Osteoblast (primary cell): Measurements from ENCODE around the gene RER1. TPM values are rescaled to one million over a fixed set of nuclear protein-coding genes. Genes with fewer than 3 reads are reported as not detected.

Experiments
- DNase-seq: peaks from one replicate; pipeline ENCODE4 v3.0.0; 2011; ENCODE audit warnings: low spot score, mixed read lengths; ENCODE audit not compliant: insufficient read length; ENCODE audit errors: missing footprints
- H2AFZ ChIP-seq: 2 replicates; pipeline ENCODE4 v1.6.0; 2011; ENCODE audit warnings: mild to moderate bottlenecking, low read length
- H3K27ac ChIP-seq: 2 replicates; pipeline ENCODE4 v1.5.1; 2011; ENCODE audit warnings: mild to moderate bottlenecking, low read depth, low read length, moderate library complexity
- H3K27me3 ChIP-seq: 2 replicates; pipeline ENCODE4 v1.6.0; 2012; ENCODE audit warnings: mild to moderate bottlenecking, control low read depth, inconsistent platforms, low read length, moderate library complexity; ENCODE audit not compliant: insufficient read depth
- H3K36me3 ChIP-seq: 2 replicates; pipeline ENCODE4 v1.5.1; 2011; ENCODE audit warnings: mild to moderate bottlenecking, low read length, control low read depth, moderate library complexity; ENCODE audit not compliant: insufficient read depth
- H3K4me1 ChIP-seq: 2 replicates; pipeline ENCODE4 v1.5.1; 2011; ENCODE audit warnings: mild to moderate bottlenecking, low read length, control low read depth, moderate library complexity; ENCODE audit not compliant: insufficient read depth
- H3K4me2 ChIP-seq: 2 replicates; pipeline ENCODE4 v1.6.0; 2011; ENCODE audit warnings: mild to moderate bottlenecking, low read length; ENCODE audit not compliant: insufficient read depth
- H3K4me3 ChIP-seq: fragments of 200-600 bp; sonication (generic); 3 replicates; pipeline ENCODE4 v1.5.1; 2012; ENCODE audit warnings: mild to moderate bottlenecking, low read length, inconsistent platforms; ENCODE audit not compliant: insufficient read depth
- H3K79me2 ChIP-seq: 2 replicates; pipeline ENCODE4 v1.6.0; 2012; ENCODE audit warnings: mild to moderate bottlenecking, low read length, control low read depth, inconsistent platforms; ENCODE audit not compliant: insufficient read depth
- H3K9me3 ChIP-seq: 2 replicates; pipeline ENCODE4 v1.5.1; 2011; ENCODE audit warnings: low read depth, low read length, control low read depth
- H4K20me1 ChIP-seq: 2 replicates; pipeline ENCODE4 v1.6.0; 2012; ENCODE audit warnings: mild to moderate bottlenecking, low read length, control low read depth; ENCODE audit not compliant: insufficient read depth
- total RNA-seq: library from RNA; depleted of rRNA; stranded (reverse); fragments of >200 nt; gene quantifications from 2 replicates; pipeline ENCODE4 v1.2.3, GENCODE V29; 2012
- TF ChIP-seq, protein P1 (sequence below): IDR thresholded peaks from 2 replicates; pipeline ENCODE4 v1.5.1; 2011; ENCODE audit warnings: mild to moderate bottlenecking, low read depth, low read length, moderate library complexity; ENCODE audit errors: extremely low read depth

Gene RER1
- total RNA-seq, 1 donor, result 95.2 TPM

- H3K27me3 ChIP-seq, result peaks cover 25% of the 10 kb centered on the region
- H4K20me1 ChIP-seq, result no peaks in the 10 kb centered on the region
- H3K4me1 ChIP-seq, result no peaks in the 10 kb centered on the region
- no peaks in the 10 kb centered on the region for H3K36me3 ChIP-seq
- H3K4me3 ChIP-seq, result no peak overlapping the region
- no peak overlapping the region for H3K27ac ChIP-seq
- no peak for DNase-seq
- TF ChIP-seq, protein P1, sequence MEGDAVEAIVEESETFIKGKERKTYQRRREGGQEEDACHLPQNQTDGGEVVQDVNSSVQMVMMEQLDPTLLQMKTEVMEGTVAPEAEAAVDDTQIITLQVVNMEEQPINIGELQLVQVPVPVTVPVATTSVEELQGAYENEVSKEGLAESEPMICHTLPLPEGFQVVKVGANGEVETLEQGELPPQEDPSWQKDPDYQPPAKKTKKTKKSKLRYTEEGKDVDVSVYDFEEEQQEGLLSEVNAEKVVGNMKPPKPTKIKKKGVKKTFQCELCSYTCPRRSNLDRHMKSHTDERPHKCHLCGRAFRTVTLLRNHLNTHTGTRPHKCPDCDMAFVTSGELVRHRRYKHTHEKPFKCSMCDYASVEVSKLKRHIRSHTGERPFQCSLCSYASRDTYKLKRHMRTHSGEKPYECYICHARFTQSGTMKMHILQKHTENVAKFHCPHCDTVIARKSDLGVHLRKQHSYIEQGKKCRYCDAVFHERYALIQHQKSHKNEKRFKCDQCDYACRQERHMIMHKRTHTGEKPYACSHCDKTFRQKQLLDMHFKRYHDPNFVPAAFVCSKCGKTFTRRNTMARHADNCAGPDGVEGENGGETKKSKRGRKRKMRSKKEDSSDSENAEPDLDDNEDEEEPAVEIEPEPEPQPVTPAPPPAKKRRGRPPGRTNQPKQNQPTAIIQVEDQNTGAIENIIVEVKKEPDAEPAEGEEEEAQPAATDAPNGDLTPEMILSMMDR, result no peak
- no peaks in the 10 kb centered on the region for H3K79me2 ChIP-seq
- H2AFZ ChIP-seq, result no peak overlapping the region
- no peaks in the 10 kb centered on the region for H3K9me3 ChIP-seq
- no peak overlapping the region for H3K4me2 ChIP-seq
These were observed 39.9 kb downstream of the RER1 start for GRCh38 chr1:2431518-2431917.

DNA sequence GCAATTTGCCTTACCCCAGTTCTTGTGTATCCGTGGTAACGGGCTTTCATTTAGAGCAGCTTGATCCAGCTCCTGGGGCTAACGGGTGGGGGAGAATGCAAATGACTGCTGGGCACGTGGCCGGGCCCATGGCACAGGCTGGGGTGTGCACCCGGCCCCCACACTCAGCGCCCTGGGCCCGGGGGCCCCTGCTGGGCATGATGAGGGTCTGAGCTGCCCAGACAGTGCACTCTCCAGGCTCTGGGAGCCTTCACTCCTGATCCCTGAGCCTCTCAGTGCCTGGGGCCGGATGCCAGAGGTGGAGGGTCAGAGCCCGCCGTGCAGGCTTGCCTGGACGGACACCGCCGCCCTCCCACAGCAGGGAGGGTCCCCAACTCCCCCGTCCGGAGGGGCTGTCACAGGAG, 40.8 kb downstream of the RER1 start:
- H3K27ac ChIP-seq, result no peak overlapping the region
- no peaks in the 10 kb centered on the region for H3K4me1 ChIP-seq
- DNase-seq, result no peak
- no peaks in the 10 kb centered on the region for H3K79me2 ChIP-seq
- TF ChIP-seq, protein P1, result no peak
- H3K36me3 ChIP-seq, result no peaks in the 10 kb centered on the region
- no peaks in the 10 kb centered on the region for H3K9me3 ChIP-seq
- H3K27me3 ChIP-seq, result peaks cover 25% of the 10 kb centered on the region
- no peak overlapping the region for H3K4me2 ChIP-seq
- no peak overlapping the region for H2AFZ ChIP-seq
- H4K20me1 ChIP-seq, result no peaks in the 10 kb centered on the region
- H3K4me3 ChIP-seq, result no peak overlapping the region

DNA sequence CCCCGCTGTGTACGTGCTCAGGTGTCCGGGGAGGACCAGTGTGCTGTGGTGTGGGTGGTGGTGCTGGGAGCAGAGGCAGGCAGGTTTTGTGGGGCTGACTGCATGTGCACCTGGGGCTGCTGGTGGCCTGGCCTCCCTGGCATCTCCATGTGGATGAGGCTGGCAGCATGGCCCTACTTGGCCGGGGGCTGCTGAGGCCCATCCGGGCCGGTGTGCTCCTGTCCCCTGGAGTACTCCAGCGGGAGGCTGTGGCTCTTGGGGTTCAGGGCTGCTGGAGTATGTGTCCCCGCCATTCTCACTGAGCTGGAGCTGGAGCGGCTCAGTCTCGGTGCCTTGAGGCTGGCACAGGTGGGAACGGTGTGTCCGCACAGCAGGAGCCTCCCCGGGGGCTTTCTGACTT, 41.6 kb downstream of the RER1 start:
- H2AFZ ChIP-seq, result no peak overlapping the region
- H3K79me2 ChIP-seq, result no peaks in the 10 kb centered on the region
- H3K36me3 ChIP-seq, result no peaks in the 10 kb centered on the region
- no peak for DNase-seq
- H3K4me3 ChIP-seq, result no peak overlapping the region
- peaks cover 25% of the 10 kb centered on the region for H3K27me3 ChIP-seq
- H3K4me2 ChIP-seq, result no peak overlapping the region
- H3K9me3 ChIP-seq, result no peaks in the 10 kb centered on the region
- TF ChIP-seq, protein P1, result no peak
- no peaks in the 10 kb centered on the region for H4K20me1 ChIP-seq
- no peak overlapping the region for H3K27ac ChIP-seq
- no peaks in the 10 kb centered on the region for H3K4me1 ChIP-seq

- TF ChIP-seq, protein P1, result no peak
- Histone ChIP-seq H3K36me3 (no peaks in the 10 kb centered on the region), H3K4me3 (no peak overlapping the region), H4K20me1 (no peaks in the 10 kb centered on the region), H3K4me2 (no peak overlapping the region), H2AFZ (no peak overlapping the region), H3K27me3 (peaks cover 25% of the 10 kb centered on the region), H3K27ac (no peak overlapping the region), H3K79me2 (no peaks in the 10 kb centered on the region), H3K4me1 (no peaks in the 10 kb centered on the region), H3K9me3 (no peaks in the 10 kb centered on the region)
- no peak for DNase-seq
These were observed 42.5 kb downstream of the RER1 start for GRCh38 chr1:2433936-2434655.
